Ascending aorta (tissue), 2 donors: ENCODE results near the gene TAF11. TPM values are rescaled to one million over a fixed set of nuclear protein-coding genes. Genes with fewer than 3 reads are reported as not detected.
"Not testable (repeated sequence)": the region's sequence is repeated elsewhere in the genome, so short reads cannot be mapped to it uniquely, and the experiment has no call there.

ENCODE experiments used
- DNase-seq, 2 donors: peaks; one replicate each; pipeline ENCODE4 v3.0.0-alpha.2; 2019; ENCODE audit warnings: low spot score in 2 of 2
- H3K27ac ChIP-seq, 2 donors: fragments of 200-600 bp; sonication (generic); one replicate each; pipeline ENCODE4 v1.5.1; 2016 to 2017; ENCODE audit warnings: mild to moderate bottlenecking in 1 of 2
- H3K27me3 ChIP-seq: fragments of 200-600 bp; sonication (generic); one replicate; pipeline ENCODE4 v1.5.1; 2017
- H3K36me3 ChIP-seq, 2 donors: fragments of 200-600 bp; sonication (generic); one replicate each; pipeline ENCODE4 v1.5.1; 2016
- H3K4me1 ChIP-seq, 2 donors: fragments of 200-600 bp; sonication (generic); one replicate each; pipeline ENCODE4 v1.5.1; 2016 to 2017; ENCODE audit warnings: mild to moderate bottlenecking in 1 of 2
- H3K4me3 ChIP-seq, 2 donors: fragments of 200-600 bp; sonication (generic); one replicate each; pipeline ENCODE4 v1.5.1; 2016 to 2017; ENCODE audit warnings: mild to moderate bottlenecking in 1 of 2
- H3K9me3 ChIP-seq, 2 donors: fragments of 200-600 bp; sonication (generic); one replicate each; pipeline ENCODE4 v1.5.1; 2016
- CTCF ChIP-seq, 3 experiments: fragments of 200-600 bp in 2 of 3; fragments of 450-650 bp in 1 of 3; sonication (generic) in 2 of 3; IDR thresholded peaks; one replicate each; pipeline ENCODE4 v1.5.1; 2016 to 2019; ENCODE audit warnings: antibody characterized with exemption in 3 of 3, mild to moderate bottlenecking in 1 of 3, moderate library complexity in 1 of 3
- intact Hi-C: fragments of 100-400 bp; cut with DNase I; formaldehyde crosslinking; loops from one replicate; pipeline ENCODE4 v1.15.1; 2023
- total RNA-seq: library from RNA; depleted of rRNA; stranded (reverse); fragments of >200 nt; gene quantifications from one replicate; pipeline ENCODE4 v1.1.0, GENCODE V29; 2016

The TAF11 gene
- total RNA-seq, 1 donor from 2014 or later, result 0.85 TPM

GRCh38 chr6:34904990-34905613 is 17.3 kb upstream of the TAF11 start:
- Histone ChIP-seq H3K36me3 (no peaks in the 10 kb centered on the region), H3K4me3 (no peak overlapping the region), H3K27me3 (no peaks in the 10 kb centered on the region), H3K27ac (no peak overlapping the region), H3K4me1 (peaks cover 0 to 9% of the 10 kb centered on the region in 2 donors), H3K9me3 (no peaks in the 10 kb centered on the region)
- DNase-seq, result no peak
- intact Hi-C loops, result no loop called here
- TF ChIP-seq CTCF (IDR thresholded peaks at IDR 0.05), result no peak

GRCh38 chr6:34901930-34902329 is 14.1 kb upstream of the TAF11 start:
- Histone ChIP-seq H3K27me3 (no peaks in the 10 kb centered on the region), H3K27ac (no peak overlapping the region), H3K9me3 (no peaks in the 10 kb centered on the region), H3K36me3 (no peaks in the 10 kb centered on the region), H3K4me1 (no peaks in the 10 kb centered on the region), H3K4me3 (no peak overlapping the region)
- no peak for TF ChIP-seq CTCF (IDR thresholded peaks at IDR 0.05)
- DNase-seq, result no peak
- intact Hi-C loops, result no loop called here

GRCh38 chr6:34900321-34901031 is 12.6 kb upstream of the TAF11 start:
- TF ChIP-seq CTCF (IDR thresholded peaks at IDR 0.05), result no peak
- Histone ChIP-seq H3K9me3 (no peaks in the 10 kb centered on the region), H3K36me3 (no peaks in the 10 kb centered on the region), H3K27me3 (no peaks in the 10 kb centered on the region), H3K4me3 (no peak overlapping the region), H3K4me1 (no peaks in the 10 kb centered on the region), H3K27ac (no peak overlapping the region)
- no peak for DNase-seq
- intact Hi-C loops, result no loop called here

GRCh38 chr6:34899748-34900147 is 11.9 kb upstream of the TAF11 start:
- DNase-seq, H3K36me3 ChIP-seq, H3K4me3 ChIP-seq, H3K27me3 ChIP-seq, H3K9me3 ChIP-seq, H3K27ac ChIP-seq, intact Hi-C loops, H3K4me1 ChIP-seq: not testable (repeated sequence)

GRCh38 chr6:34897716-34898115 is 9.9 kb upstream of the TAF11 start:
- H3K4me1 ChIP-seq, result no peaks in the 10 kb centered on the region
- intact Hi-C loops, result no loop called here
- H3K27me3 ChIP-seq, result no peaks in the 10 kb centered on the region
- no peaks in the 10 kb centered on the region for H3K9me3 ChIP-seq
- H3K27ac ChIP-seq, result no peak overlapping the region
- no peak for TF ChIP-seq CTCF (IDR thresholded peaks at IDR 0.05)
- no peak overlapping the region for H3K4me3 ChIP-seq
- no peak for DNase-seq
- H3K36me3 ChIP-seq, result no peaks in the 10 kb centered on the region

- no peaks in the 10 kb centered on the region for H3K9me3 ChIP-seq
- H3K4me1 ChIP-seq, result no peaks in the 10 kb centered on the region
- no peaks in the 10 kb centered on the region for H3K27me3 ChIP-seq
- H3K4me3 ChIP-seq, result no peak overlapping the region
- no peak overlapping the region for H3K27ac ChIP-seq
- no peaks in the 10 kb centered on the region for H3K36me3 ChIP-seq
- intact Hi-C loops, result no loop called here
- DNase-seq, result no peak
- TF ChIP-seq CTCF (IDR thresholded peaks at IDR 0.05), result no peak
These were observed 9.3 kb upstream of the TAF11 start for GRCh38 chr6:34897130-34897529.
